Right cardiac atrium (tissue), 5 donors: ENCODE results near the gene SLC39A7. TPM values are rescaled to one million over a fixed set of nuclear protein-coding genes. Genes with fewer than 3 reads are reported as not detected.

ENCODE experiments used
- ATAC-seq, 2 donors: fragments of 200-7000 bp; cut with Tn5 transposase; one replicate each; pipeline versions ENCODE4 v1.8.0 to v1.9.1; 2020; ENCODE audit warnings: moderate library complexity in 2 of 2, mild to moderate bottlenecking in 1 of 2
- DNase-seq, 3 donors: peaks; one replicate each; pipeline ENCODE4 v3.0.0-alpha.2; 2020
- H3K27ac ChIP-seq: one replicate; pipeline ENCODE4 v1.5.1; 2013; ENCODE audit warnings: mild to moderate bottlenecking, low read length, control low read depth, moderate library complexity
- H3K27me3 ChIP-seq: one replicate; pipeline ENCODE4 v1.6.1; 2013; ENCODE audit not compliant: control insufficient read depth, insufficient read depth
- H3K4me1 ChIP-seq: one replicate; pipeline ENCODE4 v1.6.1; 2013; ENCODE audit warnings: low read length; ENCODE audit not compliant: control insufficient read depth, insufficient read depth
- H3K4me3 ChIP-seq: one replicate; pipeline ENCODE4 v1.5.1; 2013; ENCODE audit warnings: low read length, control low read depth
- H3K9me3 ChIP-seq: one replicate; pipeline ENCODE4 v1.6.1; 2013; ENCODE audit warnings: low read length; ENCODE audit not compliant: control insufficient read depth
- WGBS: extraction: QIAGEN DNeasy Blood & Tissue Kit; methylation state at CpG from one replicate; pipeline ENCODE4 v1.1.7; 2013; 5-methylcytosine and 5-hydroxymethylcytosine counted together
- intact Hi-C, 4 donors: fragments of 100-400 bp; cut with DNase I; formaldehyde crosslinking; loops; one replicate each; pipeline versions ENCODE4 v1.11.0 to v1.14.0; 2022 to 2023
- long read RNA-seq, 4 donors: library from polyadenylated mRNA; unstranded; transcript quantifications; one replicate each; pipeline ENCODE4 v2.0.0, GENCODE V29; 2020 to 2021
- polyA plus RNA-seq: library from polyadenylated mRNA; stranded (reverse); fragments of 200-250 nt; gene quantifications from one replicate; pipeline ENCODE4 v1.2.3, GENCODE V29; 2013
- total RNA-seq, 4 donors: library from RNA; stranded (reverse); fragmentation: NEBNext Ultra II Directional; extraction: Animal tissue kit (Norgen Biotek cat#: 25700); gene quantifications; one replicate each; pipeline ENCODE4 v1.2.1, GENCODE V29; 2021
- donor health status: healthy with polysubstance abuse.
- donor health status: DM: no; HTN: yes; CAD: no.
- donor health status: DM: no; HTN: no; CAD: no.
- donor health status: DM: no; HTN: yes; CAD: no; lungs with severe emphysema.
- donor health status: DM: yes; HTN: yes; CAD: no.

SLC39A7 gene
- total RNA-seq (100 to 1,000 TPM in 1 of 4 donors, 10 to 100 TPM in 3; 59.0 to 124 (median 81.6) TPM), polyA plus RNA-seq (78.6 TPM)
- long read RNA-seq, donor 1, transcript SLC39A7-202 (7 exons, 2,409 nt): minor isoform, 9 of 23 reads
- long read RNA-seq, donor 1, transcript SLC39A7-201 (8 exons, 2,153 nt): major isoform, 10 of 23 reads
- long read RNA-seq, donor 1, partial matches to known transcripts: 0 of 23 reads
- long read RNA-seq, donor 1, other reads (novel, unspliced or antisense): 4 of 23 reads
- long read RNA-seq, donor 2, partial matches to known transcripts: 1 of 10 reads
- long read RNA-seq, donor 2, other reads (novel, unspliced or antisense): 2 of 10 reads
- long read RNA-seq, donor 3, transcript SLC39A7-201 (8 exons, 2,153 nt): major isoform, 39 of 80 reads
- long read RNA-seq, donor 3, transcript SLC39A7-202 (7 exons, 2,409 nt): minor isoform, 26 of 80 reads
- long read RNA-seq, donor 3, partial matches to known transcripts: 11 of 80 reads
- long read RNA-seq, donor 3, other reads (novel, unspliced or antisense): 4 of 80 reads
- long read RNA-seq, donor 4, transcript SLC39A7-201 (8 exons, 2,153 nt): major isoform, 8 of 17 reads
- long read RNA-seq, donor 4, transcript SLC39A7-202 (7 exons, 2,409 nt): minor isoform, 6 of 17 reads
- long read RNA-seq, donor 4, partial matches to known transcripts: 2 of 17 reads
- long read RNA-seq, donor 4, other reads (novel, unspliced or antisense): 0 of 17 reads

- Histone ChIP-seq H3K27ac (peak within 1 kb of the TSS; percentile 95), H3K27me3 (no peaks in the 10 kb centered on the region), H3K9me3 (no peaks in the 10 kb centered on the region), H3K4me1 (peaks cover 15% of the 10 kb centered on the region), H3K4me3 (peak within 1 kb of the TSS; percentile 85)
- intact Hi-C loops: no loop called here
- DNase-seq (peak; percentile 100), ATAC-seq (peak; percentile 90 to 91)
- under 1% methylated on average over 68 of the region's 68 CpGs for WGBS
Observed at GRCh38 chr6:33200219-33201146, at the start of gene SLC39A7, which contains the start of gene RXRB. Gene SLC39A7, plus strand, starts transcription at chr6:33200867. Its CDS starts 379 bp downstream, at chr6:33201246. Gene RXRB, minus strand, starts transcription at chr6:33200665. Its CDS starts 189 bp downstream, at chr6:33200476.

- 82% methylated on average over 1 of the region's 1 CpG for WGBS
- Histone ChIP-seq H3K27ac (no peak overlapping the region), H3K9me3 (no peaks in the 10 kb centered on the region), H3K27me3 (no peaks in the 10 kb centered on the region), H3K4me1 (no peaks in the 10 kb centered on the region), H3K4me3 (no peak overlapping the region)
- no peak for DNase-seq
- intact Hi-C loops: loop anchor here in 1 of 4 donors (10.0 kb wide), 1 partner anchor 146 kb away; the partner anchor contains the start of gene HLA-DOA
- ATAC-seq: no peak
Observed at GRCh38 chr6:33151050-33151449, 49.6 kb upstream of the SLC39A7 start.

GRCh38 chr6:33154349-33154748 lies 46.3 kb upstream of the SLC39A7 start:
- H3K27ac ChIP-seq: no peak overlapping the region
- H3K27me3 ChIP-seq: no peaks in the 10 kb centered on the region
- no peaks in the 10 kb centered on the region for H3K4me1 ChIP-seq
- WGBS: 70% methylated on average over 4 of the region's 4 CpGs
- ATAC-seq (no peak), DNase-seq (no peak)
- no peaks in the 10 kb centered on the region for H3K9me3 ChIP-seq
- no peak overlapping the region for H3K4me3 ChIP-seq
- intact Hi-C loops: loop anchor here in 1 of 4 donors (10.0 kb wide), 1 partner anchor 150 kb away; the partner anchor contains the start of gene HLA-DOA

- no peak overlapping the region for H3K27ac ChIP-seq
- intact Hi-C loops: loop anchor here in 1 of 4 donors (10.0 kb wide), 1 partner anchor 152 kb away; the partner anchor contains the start of gene HLA-DOA
- no peaks in the 10 kb centered on the region for H3K27me3 ChIP-seq
- ATAC-seq: no peak
- WGBS: 85% methylated on average over 6 of the region's 6 CpGs
- H3K4me3 ChIP-seq: no peak overlapping the region
- H3K4me1 ChIP-seq: no peaks in the 10 kb centered on the region
- no peak for DNase-seq
- H3K9me3 ChIP-seq: no peaks in the 10 kb centered on the region
Observed at GRCh38 chr6:33156561-33156960, 44.1 kb upstream of the SLC39A7 start.

GRCh38 chr6:33156964-33157363 lies 43.7 kb upstream of the SLC39A7 start:
- no peaks in the 10 kb centered on the region for H3K4me1 ChIP-seq
- H3K4me3 ChIP-seq: no peak overlapping the region
- no peak overlapping the region for H3K27ac ChIP-seq
- H3K9me3 ChIP-seq: no peaks in the 10 kb centered on the region
- intact Hi-C loops: loop anchor here in 1 of 4 donors (10.0 kb wide), 1 partner anchor 152 kb away; the partner anchor contains the start of gene HLA-DOA
- DNase-seq (no peak), ATAC-seq (no peak)
- no peaks in the 10 kb centered on the region for H3K27me3 ChIP-seq
- WGBS: 83% methylated on average over 2 of the region's 2 CpGs

DNA sequence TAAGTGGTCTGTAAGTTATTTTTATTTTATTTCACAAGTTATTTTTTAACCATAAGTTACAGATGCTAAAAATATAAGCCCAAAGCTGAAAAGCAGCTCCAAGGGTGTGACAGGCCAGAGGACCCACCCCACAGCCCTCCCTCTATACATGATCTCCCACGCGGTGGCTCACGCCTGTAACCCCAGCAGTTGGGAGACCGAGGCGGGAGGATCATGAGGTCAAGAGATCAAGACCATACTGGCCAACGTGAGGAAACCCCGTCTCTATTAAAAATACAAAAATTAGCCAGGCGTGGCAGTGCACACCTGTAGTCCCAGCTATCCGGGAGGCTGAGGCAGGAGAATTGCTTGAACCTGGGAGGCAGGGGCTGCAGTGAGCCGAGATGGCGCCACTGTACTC lies 40.6 kb upstream of the SLC39A7 start:
- DNase-seq (no peak), ATAC-seq (no peak)
- Histone ChIP-seq H3K4me1 (no peaks in the 10 kb centered on the region), H3K27ac (no peak overlapping the region), H3K27me3 (no peaks in the 10 kb centered on the region), H3K9me3 (no peaks in the 10 kb centered on the region), H3K4me3 (no peak overlapping the region)
- intact Hi-C loops: loop anchor here in 3 of 4 donors (5.0 kb wide), 2 partner anchors 37 to 87 kb away; no protein-coding TSS in a partner anchor
- WGBS: 93% methylated on average over 11 of the region's 11 CpGs

DNA sequence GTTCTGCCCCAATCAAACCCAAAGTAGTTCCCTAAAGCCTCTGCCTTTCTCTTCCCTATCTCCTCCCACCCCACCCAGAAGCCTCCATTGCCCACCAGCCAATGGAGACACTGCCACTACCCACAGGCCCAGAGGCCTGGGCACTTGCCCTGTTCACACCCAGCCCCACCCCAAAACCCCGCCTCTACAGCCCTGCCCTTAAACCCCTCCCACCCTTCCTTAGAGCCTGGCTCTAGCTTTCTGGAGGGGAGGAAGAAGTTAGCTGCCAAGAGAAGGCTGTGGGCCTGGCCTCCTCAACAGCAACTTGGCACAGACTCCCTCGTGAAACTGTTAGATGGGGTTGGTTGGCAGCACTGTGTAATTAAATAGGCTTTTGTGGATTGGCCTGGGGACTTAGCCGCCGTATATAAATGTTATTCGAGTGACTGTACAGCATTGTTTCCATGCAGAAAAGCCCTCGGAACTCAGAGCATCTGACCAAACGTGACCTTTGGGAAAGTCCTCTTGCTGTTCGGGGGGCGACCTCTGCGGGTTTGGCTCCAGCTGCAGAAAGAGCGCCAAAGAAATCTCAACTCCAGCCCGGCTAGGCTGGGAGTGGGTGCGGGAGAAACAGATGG lies 39.8 kb upstream of the SLC39A7 start:
- DNase-seq (peak; percentile 69 to 84 (median 80)), ATAC-seq (peak; percentile 70 to 83)
- 36% methylated on average over 13 of the region's 13 CpGs for WGBS
- intact Hi-C loops: loop anchor here (1.0 to 5.0 kb wide), 3 partner anchors 36 to 87 kb away; no protein-coding TSS in a partner anchor
- Histone ChIP-seq H3K9me3 (no peaks in the 10 kb centered on the region), H3K27me3 (no peaks in the 10 kb centered on the region), H3K27ac (no peak overlapping the region), H3K4me3 (no peak overlapping the region), H3K4me1 (no peaks in the 10 kb centered on the region)

DNA sequence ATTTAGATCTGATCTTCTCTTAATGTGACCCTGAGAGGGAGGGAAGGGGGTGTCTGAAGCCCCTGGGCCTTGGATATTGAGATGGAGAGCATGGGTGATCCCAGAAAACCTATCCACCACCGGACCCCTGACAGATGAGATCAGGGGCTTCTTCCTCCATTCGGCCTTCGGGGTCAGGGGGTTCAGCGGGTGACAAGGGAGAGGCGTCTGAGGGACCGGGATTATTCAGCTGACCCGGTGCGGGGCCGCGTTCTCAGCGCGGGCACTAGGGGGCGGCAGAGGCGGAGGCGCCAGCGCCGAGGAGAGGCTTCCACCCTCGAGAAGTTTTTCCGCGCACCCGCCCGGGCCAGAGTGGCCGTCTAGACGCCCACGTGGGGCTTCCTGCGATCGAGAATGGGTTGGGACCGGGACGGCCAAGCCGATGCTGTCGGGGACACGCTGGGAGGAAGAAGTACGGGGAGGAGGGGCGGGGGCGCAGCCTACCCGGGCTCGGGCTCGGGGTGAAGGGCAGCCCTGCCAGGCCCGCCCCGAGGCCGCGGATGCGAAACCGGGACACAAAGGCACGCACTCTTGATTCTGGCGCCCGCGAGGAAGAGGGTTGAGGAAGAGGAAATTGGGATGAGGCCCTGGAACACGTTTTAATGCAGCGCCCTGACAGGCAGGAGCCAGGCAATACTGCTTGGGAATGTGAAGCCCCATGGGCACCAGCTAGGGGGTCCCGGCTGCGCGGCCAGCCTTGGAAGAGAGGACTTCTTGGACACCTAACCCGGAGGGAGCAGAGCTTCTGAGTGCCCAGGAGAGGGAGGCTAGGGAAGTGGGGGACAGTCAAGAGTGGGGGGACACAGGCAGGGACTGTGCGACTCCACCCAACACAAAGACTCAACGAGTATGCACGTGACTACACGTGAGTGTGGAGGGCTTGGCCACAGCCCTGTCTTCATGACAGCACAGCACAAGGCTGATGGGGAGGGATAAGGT lies 39.0 kb upstream of the SLC39A7 start:
- intact Hi-C loops: loop anchor here (1.0 to 5.0 kb wide), 3 partner anchors 36 to 87 kb away; no protein-coding TSS in a partner anchor
- no peaks in the 10 kb centered on the region for H3K27me3 ChIP-seq
- no peaks in the 10 kb centered on the region for H3K9me3 ChIP-seq
- DNase-seq (peak; percentile 87 to 94 (median 93)), ATAC-seq (peak; percentile 91 to 94)
- H3K4me3 ChIP-seq: peak overlapping the region; percentile 41
- no peaks in the 10 kb centered on the region for H3K4me1 ChIP-seq
- 5% methylated on average over 58 of the region's 58 CpGs for WGBS
- H3K27ac ChIP-seq: peak overlapping the region; percentile 9

DNA sequence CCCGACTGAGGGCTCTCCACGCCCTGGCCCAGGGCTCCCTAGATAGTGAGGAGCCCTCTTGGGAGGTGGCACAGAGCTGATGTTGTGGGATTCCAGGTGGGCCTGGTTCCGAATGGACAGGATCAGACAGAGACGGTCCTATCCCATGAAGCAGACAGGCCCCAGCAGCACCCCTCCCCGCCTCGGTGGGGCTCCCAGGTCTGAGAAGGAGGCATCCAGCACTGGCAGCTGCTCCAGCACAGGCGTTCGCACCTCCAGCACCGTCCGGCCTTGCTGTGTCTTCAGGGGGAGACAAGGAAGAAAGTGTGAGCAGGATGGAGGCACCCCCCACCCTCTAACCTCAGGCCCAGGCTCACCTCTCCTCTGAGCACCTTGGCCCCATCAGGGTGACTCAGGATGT lies 37.1 kb upstream of the SLC39A7 start:
- WGBS: 85% methylated on average over 10 of the region's 10 CpGs

More for the DNA sequence above, 37.1 kb upstream of the SLC39A7 start:
- Histone ChIP-seq H3K4me1 (no peaks in the 10 kb centered on the region), H3K9me3 (no peaks in the 10 kb centered on the region), H3K27me3 (no peaks in the 10 kb centered on the region), H3K4me3 (no peak overlapping the region), H3K27ac (no peak overlapping the region)
- no peak for DNase-seq
- ATAC-seq: no peak
- intact Hi-C loops: loop anchor here in 3 of 4 donors (5.0 kb wide), 2 partner anchors 34 to 84 kb away; no protein-coding TSS in a partner anchor
